Kidney capillary endothelial cell (primary cell): Measurements from ENCODE around the gene UACA.
A peak's percentile ranks its signal among the peaks of the same experiment; 100 is the strongest.
"Not testable (repeated sequence)": the region's sequence is repeated elsewhere in the genome, so short reads cannot be mapped to it uniquely, and the experiment has no call there.

ENCODE experiments used
- DNase-seq: peaks from one replicate; pipeline ENCODE4 v3.0.0-alpha.2; 2018; ENCODE audit warnings: low spot score

UACA gene

GRCh38 chr15:70752193-70752635 lies 11.1 kb downstream of the UACA start:
- no peak for DNase-seq

- DNase-seq, result no peak
Measured at GRCh38 chr15:70750203-70750869, 13.0 kb downstream of the UACA start.

GRCh38 chr15:70748281-70748747 lies 15.0 kb downstream of the UACA start:
- no peak for DNase-seq

GRCh38 chr15:70746598-70746997 lies 16.8 kb downstream of the UACA start:
- DNase-seq, result not testable (repeated sequence)

- peak; percentile 32 for DNase-seq
Measured at GRCh38 chr15:70742928-70743327, 20.4 kb downstream of the UACA start.

- DNase-seq, result peak; percentile 85
Measured at GRCh38 chr15:70741677-70742293, 21.6 kb downstream of the UACA start.

- DNase-seq, result peak; percentile 22
Measured at GRCh38 chr15:70741107-70741531, 22.2 kb downstream of the UACA start.

GRCh38 chr15:70735040-70735439 lies 28.3 kb downstream of the UACA start:
- not testable (repeated sequence) for DNase-seq

- no peak for DNase-seq
Measured at GRCh38 chr15:70729164-70729563, 34.2 kb downstream of the UACA start.

GRCh38 chr15:70726753-70727152 lies 36.6 kb downstream of the UACA start:
- no peak for DNase-seq

- DNase-seq, result no peak
Measured at GRCh38 chr15:70723927-70724326, 39.4 kb downstream of the UACA start.

- no peak for DNase-seq
Measured at GRCh38 chr15:70723122-70723422, 40.3 kb downstream of the UACA start.

- DNase-seq, result peak; percentile 68
Measured at GRCh38 chr15:70722266-70723121, 40.9 kb downstream of the UACA start.

GRCh38 chr15:70720228-70721016 lies 42.9 kb downstream of the UACA start:
- DNase-seq, result no peak

GRCh38 chr15:70717237-70717793 lies 46.0 kb downstream of the UACA start:
- no peak for DNase-seq

GRCh38 chr15:70715840-70716485 lies 47.4 kb downstream of the UACA start:
- no peak for DNase-seq

GRCh38 chr15:70714565-70714964 lies 48.8 kb downstream of the UACA start:
- no peak for DNase-seq

- DNase-seq, result no peak
Measured at GRCh38 chr15:70714015-70714414, 49.3 kb downstream of the UACA start.

GRCh38 chr15:70712271-70712670 lies 51.1 kb downstream of the UACA start:
- no peak for DNase-seq

- no peak for DNase-seq
Measured at GRCh38 chr15:70710714-70711113, 52.6 kb downstream of the UACA start.

- DNase-seq, result peak; percentile 33
Measured at GRCh38 chr15:70708839-70709238, 54.5 kb downstream of the UACA start.
